Measurements from ENCODE around the gene FKBP3. TPM values are rescaled to one million over a fixed set of nuclear protein-coding genes. Genes with fewer than 3 reads are reported as not detected.
"Not testable (repeated sequence)": the region's sequence is repeated elsewhere in the genome, so short reads cannot be mapped to it uniquely, and the experiment has no call there.

Gene FKBP3
- total RNA-seq, 4 donors from 2014 or later: 77.5 to 111 (median 94.6) TPM

- Histone ChIP-seq H3K4me1 (peaks cover 30 to 42% of the 10 kb centered on the region in 2 donors), H3K4me3 (peak within 1 kb of the TSS; percentile 71 to 93 (median 74)), H3K27me3 (no peaks in the 10 kb centered on the region), H3K9me3 (no peaks in the 10 kb centered on the region), H3K36me3 (no peaks in the 10 kb centered on the region), H3K27ac (peak within 1 kb of the TSS; percentile 86 to 95 (median 90))
- ATAC-seq (peak; percentile 96), DNase-seq (peak; percentile 92 to 94)
- TF ChIP-seq POLR2A (IDR thresholded peaks at IDR 0.05): peak; percentile 85 to 86
- TF ChIP-seq CTCF (IDR thresholded peaks at IDR 0.05 in 4 of 5, conservative IDR thresholded peaks at IDR 0.05 in 1 of 5): no peak
- in situ Hi-C loops (cut with MboI; ENCODE audit: low sequenced_read_pairs in 4 of 4): loop anchor here in 1 of 4 donors (10.0 kb wide), 1 partner anchor 51 kb away; the partner anchor contains the start of genes FANCM and FKBP3
- intact Hi-C loops (cut with DNase I; ENCODE audit: low total_unique reads): loop anchor here (1.0 kb wide), 2 partner anchors 50 to 122 kb away; partner anchors contain the start of genes FKBP3 and TOGARAM1
Observed at GRCh38 chr14:45083976-45084722, 50.1 kb downstream of the FKBP3 start, which contains the start of gene PRPF39. Gene PRPF39 (plus strand): TSS chr14:45084116. CDS start chr14:45095240, 11,124 bp downstream.

GRCh38 chr14:45083617-45083975, 50.7 kb downstream of the FKBP3 start:
- peaks cover 30 to 37% of the 10 kb centered on the region in 2 donors for H3K4me1 ChIP-seq
- no peaks in the 10 kb centered on the region for H3K36me3 ChIP-seq
- intact Hi-C loops (cut with DNase I; ENCODE audit: low total_unique reads) (no loop called here), in situ Hi-C loops (cut with MboI; ENCODE audit: low sequenced_read_pairs in 4 of 4) (loop anchor here in 1 of 4 donors (10.0 kb wide), 1 partner anchor 51 kb away; the partner anchor contains the start of genes FANCM and FKBP3)
- H3K4me3 ChIP-seq: peak overlapping the region; percentile 52 to 93 (median 74)
- DNase-seq: no peak
- no peaks in the 10 kb centered on the region for H3K9me3 ChIP-seq
- H3K27ac ChIP-seq: peak overlapping the region; percentile 86 to 95 (median 90)
- H3K27me3 ChIP-seq: no peaks in the 10 kb centered on the region
- peak in 1 of 2 donors; percentile 5 for ATAC-seq
- TF ChIP-seq CTCF (IDR thresholded peaks at IDR 0.05 in 4 of 5, conservative IDR thresholded peaks at IDR 0.05 in 1 of 5): no peak
- TF ChIP-seq POLR2A (IDR thresholded peaks at IDR 0.05): no peak

GRCh38 chr14:45082420-45082819, 51.9 kb downstream of the FKBP3 start:
- Histone ChIP-seq H3K4me1 (peaks cover 27 to 28% of the 10 kb centered on the region in 2 donors), H3K36me3 (no peaks in the 10 kb centered on the region), H3K4me3 (no peak overlapping the region), H3K27me3 (no peaks in the 10 kb centered on the region), H3K9me3 (no peaks in the 10 kb centered on the region), H3K27ac (no peak overlapping the region)
- in situ Hi-C loops (cut with MboI; ENCODE audit: low sequenced_read_pairs in 4 of 4) (loop anchor here in 1 of 4 donors (10.0 kb wide), 1 partner anchor 52 kb away; the partner anchor contains the start of genes FANCM and FKBP3), intact Hi-C loops (cut with DNase I; ENCODE audit: low total_unique reads) (no loop called here)
- no peak for ATAC-seq
- no peak for DNase-seq
- TF ChIP-seq CTCF (IDR thresholded peaks at IDR 0.05 in 4 of 5, conservative IDR thresholded peaks at IDR 0.05 in 1 of 5): no peak
- TF ChIP-seq POLR2A (IDR thresholded peaks at IDR 0.05): no peak

GRCh38 chr14:45081096-45081495, 53.2 kb downstream of the FKBP3 start:
- in situ Hi-C loops (cut with MboI; ENCODE audit: low sequenced_read_pairs in 4 of 4): loop anchor here in 1 of 4 donors (10.0 kb wide), 1 partner anchor 54 kb away; the partner anchor contains the start of genes FANCM and FKBP3
- H3K4me1 ChIP-seq: peaks cover 16 to 23% of the 10 kb centered on the region in 2 donors
- H3K27me3 ChIP-seq; H3K36me3 ChIP-seq; DNase-seq; intact Hi-C loops (cut with DNase I; ENCODE audit: low total_unique reads); H3K27ac ChIP-seq; ATAC-seq; H3K4me3 ChIP-seq; H3K9me3 ChIP-seq: not testable (repeated sequence)

GRCh38 chr14:45080416-45080968, 53.8 kb downstream of the FKBP3 start:
- H3K4me1 ChIP-seq: peaks cover 9 to 17% of the 10 kb centered on the region in 2 donors
- H3K9me3 ChIP-seq; H3K27me3 ChIP-seq; H3K4me3 ChIP-seq; ATAC-seq; H3K36me3 ChIP-seq; DNase-seq; intact Hi-C loops (cut with DNase I; ENCODE audit: low total_unique reads); H3K27ac ChIP-seq: not testable (repeated sequence)
- in situ Hi-C loops (cut with MboI; ENCODE audit: low sequenced_read_pairs in 4 of 4): loop anchor here in 1 of 4 donors (10.0 kb wide), 1 partner anchor 54 kb away; the partner anchor contains the start of genes FANCM and FKBP3
